Measurements from ENCODE around the gene ARFGAP2.
A peak's percentile ranks its signal among the peaks of the same experiment; 100 is the strongest.

The ARFGAP2 gene

GRCh38 chr11:47186700-47187695, 10.3 kb upstream of the ARFGAP2 start:
- DNase-seq (ENCODE audit: low read depth): no peak

DNA sequence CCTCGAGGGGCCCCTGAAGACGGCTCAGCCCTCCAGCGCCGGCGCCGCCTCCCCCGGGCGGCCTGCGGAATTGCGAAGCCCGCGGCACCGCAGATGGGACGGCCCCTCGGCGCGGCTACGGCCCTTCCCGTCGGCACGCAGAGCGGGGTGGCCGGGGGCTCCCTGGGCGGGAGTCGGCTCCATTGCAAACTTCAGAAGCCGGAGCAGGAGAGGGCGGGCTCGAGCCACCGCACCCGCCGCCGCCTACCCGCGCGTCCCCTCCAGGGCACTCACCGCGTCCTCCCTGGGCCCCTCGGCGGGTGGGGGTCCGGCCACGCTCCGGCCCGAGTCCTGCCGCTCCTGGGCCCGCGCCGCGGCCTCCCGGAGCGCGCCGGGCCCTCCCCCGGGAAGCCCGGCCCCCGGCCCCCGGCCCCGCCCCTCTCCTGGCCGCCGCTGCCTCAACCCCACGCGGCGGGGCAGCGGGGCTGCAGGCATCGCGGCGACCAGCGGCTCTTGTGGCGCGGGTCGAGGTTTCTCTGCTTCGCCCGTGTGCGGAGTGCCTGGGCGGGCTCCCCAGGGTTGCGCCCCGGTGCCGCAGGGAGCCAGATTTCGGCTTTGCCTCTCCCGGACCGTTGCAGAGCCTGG, 9.5 kb upstream of the ARFGAP2 start, which contains the start of gene PACSIN3:
Gene PACSIN3, minus strand, starts transcription at position 359 of the 624 bp plus-strand sequence. CDS start 3,707 bp downstream, outside the sequence.
- DNase-seq (ENCODE audit: low read depth): no peak

- no peak for DNase-seq (ENCODE audit: low read depth)
Observed at GRCh38 chr11:47185305-47186075, 8.8 kb upstream of the ARFGAP2 start.

DNA sequence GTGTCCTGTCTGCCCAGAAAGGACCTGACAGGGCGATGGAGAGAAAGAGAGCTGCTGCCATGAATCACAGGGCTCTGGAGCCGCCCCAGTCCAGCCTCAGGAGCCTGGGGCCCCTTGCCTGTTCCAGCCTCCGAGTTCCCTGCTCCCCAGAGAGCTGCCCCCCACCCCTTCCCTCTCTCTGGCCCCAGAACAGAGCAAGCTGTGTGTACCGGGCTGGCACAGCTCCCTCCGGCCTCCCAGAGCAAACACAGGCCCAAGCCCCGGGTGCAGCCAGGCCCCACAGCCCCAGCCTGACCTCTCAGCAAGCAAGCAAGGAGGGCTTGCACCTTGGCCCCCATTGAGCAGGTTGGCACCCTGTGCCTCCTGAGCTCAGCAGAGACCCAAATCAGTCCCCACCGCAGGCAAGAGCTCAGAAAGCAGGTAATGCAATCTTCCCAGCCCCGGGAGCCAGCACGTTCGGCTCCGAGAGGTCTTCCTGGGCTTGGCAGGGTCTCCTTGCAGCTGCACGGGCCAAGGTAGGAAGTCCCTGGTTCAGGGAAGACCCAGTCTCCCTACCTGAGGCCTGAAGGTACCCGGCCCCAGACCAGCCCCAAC, 8.1 kb upstream of the ARFGAP2 start:
- DNase-seq (ENCODE audit: low read depth): no peak

GRCh38 chr11:47183969-47184368, 7.3 kb upstream of the ARFGAP2 start:
- DNase-seq (ENCODE audit: low read depth): no peak

DNA sequence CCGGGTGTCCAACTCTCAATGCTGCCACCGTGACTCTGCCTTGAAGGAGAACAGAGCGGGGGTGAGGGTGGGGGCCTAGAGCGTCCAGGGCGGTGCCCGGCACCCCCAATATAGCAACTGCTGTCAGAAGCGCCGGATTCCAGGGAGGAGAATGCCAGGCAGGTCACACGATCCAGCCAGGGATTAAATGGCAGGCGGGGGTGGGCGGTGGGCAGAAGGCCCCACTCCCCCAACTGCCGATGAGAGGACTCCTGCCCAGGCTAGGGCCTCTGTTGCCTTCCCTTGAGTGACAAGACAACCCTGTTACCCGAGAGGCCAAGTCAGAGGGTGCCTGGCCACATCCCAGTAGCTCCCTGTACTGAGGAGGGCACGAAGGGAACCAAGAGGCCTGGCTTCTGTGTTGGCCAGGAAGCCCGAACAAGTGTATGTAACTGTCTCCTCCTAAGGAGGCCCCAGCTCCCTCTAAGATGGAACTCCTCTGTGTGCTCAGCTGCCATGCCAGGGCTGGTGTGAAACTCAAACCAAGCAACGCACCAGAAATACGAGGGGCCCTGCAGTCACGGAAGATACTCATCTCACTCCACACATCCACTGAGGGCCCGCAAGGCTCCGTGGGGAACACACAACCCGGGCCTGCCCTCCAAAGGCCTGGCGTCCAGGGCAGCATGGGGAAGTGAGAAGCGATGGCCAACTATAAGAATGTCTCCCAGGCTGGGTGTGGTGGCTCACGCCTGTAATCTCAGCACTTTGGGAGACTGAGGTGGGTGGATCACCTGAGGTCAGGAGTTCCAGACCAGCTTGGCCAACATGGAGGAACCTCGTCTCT, 6.6 kb upstream of the ARFGAP2 start:
- no peak for DNase-seq (ENCODE audit: low read depth)

- DNase-seq (ENCODE audit: low read depth): no peak
Observed at GRCh38 chr11:47182380-47182779, 5.7 kb upstream of the ARFGAP2 start.

DNA sequence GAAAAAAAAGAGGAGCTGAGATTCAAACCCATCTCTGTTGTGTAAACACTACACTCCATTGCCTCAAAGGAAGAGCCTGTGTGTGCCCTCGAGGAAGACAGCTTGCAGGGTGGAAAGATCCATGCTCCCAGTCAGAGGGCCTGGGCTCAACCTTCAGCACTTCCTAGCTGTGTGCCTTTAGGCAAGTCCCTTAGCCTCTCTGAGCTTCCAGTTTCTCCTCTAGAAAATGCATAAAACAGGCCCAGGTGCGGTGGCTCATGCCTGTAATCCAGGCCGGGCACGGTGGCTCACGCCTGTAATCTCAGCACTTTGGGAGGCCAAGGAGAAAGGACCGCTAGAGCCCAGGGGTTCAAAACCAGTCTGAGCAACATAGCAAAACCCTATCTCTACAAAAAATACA, 4.6 kb upstream of the ARFGAP2 start:
- no peak for DNase-seq (ENCODE audit: low read depth)

- no peak for DNase-seq (ENCODE audit: low read depth)
Observed at GRCh38 chr11:47180006-47180787, 3.5 kb upstream of the ARFGAP2 start.

DNA sequence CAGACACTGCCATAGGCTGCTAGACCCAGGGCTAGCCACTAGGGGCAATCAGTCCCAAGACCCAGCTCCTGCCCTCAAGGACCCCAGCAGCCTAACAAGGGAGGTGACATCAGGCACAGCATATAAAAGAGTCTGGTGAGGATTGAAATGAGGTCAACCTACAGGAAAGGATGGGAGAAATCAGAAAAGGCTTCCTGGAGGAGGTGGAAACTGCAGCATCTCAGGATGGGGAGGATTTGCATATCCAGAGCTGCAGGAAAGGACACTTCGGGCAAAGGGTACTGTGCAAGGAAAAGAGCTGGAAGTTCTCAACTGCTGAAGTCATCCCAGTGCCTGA, 2.9 kb upstream of the ARFGAP2 start:
- no peak for DNase-seq (ENCODE audit: low read depth)

DNA sequence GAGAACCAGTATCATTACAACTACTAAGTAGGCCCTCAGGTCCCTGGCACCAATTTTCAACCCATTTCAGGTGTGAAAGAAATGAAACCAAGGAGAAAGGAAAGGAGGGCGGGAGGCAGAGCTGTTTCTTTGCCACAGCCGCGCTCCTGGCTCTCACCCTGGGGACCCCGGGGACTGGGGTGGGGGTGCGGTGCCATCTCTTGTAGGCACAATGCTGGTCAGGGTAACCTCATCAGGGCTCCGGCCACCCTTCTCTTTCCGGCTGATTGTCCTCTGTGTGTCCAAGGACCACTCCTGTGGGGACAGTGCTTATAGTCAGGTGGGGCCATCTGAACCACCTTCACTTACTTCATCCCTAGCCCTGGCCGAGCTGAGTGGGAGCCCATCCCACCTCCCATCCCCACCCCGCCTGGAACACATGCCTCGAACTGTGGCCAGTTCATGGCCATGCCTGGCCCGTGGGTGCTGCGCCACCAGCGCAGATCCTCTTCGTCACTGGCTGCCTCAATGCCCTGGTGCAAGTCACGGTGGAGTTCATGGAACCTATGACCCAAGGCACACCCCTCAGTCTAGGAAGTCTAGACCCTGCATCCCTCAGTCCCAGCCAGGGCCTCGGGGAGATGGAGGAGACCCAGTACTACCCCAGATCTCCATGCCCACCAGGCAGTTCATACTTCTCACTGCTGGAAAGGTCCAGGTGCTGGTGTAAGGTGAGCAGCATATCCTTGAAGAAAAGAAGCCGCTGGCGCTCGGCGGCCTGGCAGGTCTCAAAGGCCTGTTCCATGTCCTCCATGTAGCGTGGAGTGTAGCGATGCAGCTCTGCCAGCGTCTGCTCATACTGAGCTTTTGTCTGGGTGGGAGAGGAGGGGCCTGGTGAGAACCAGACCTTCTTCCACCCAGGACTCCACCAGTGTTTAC, 2.3 kb upstream of the ARFGAP2 start:
- DNase-seq (ENCODE audit: low read depth): no peak

DNA sequence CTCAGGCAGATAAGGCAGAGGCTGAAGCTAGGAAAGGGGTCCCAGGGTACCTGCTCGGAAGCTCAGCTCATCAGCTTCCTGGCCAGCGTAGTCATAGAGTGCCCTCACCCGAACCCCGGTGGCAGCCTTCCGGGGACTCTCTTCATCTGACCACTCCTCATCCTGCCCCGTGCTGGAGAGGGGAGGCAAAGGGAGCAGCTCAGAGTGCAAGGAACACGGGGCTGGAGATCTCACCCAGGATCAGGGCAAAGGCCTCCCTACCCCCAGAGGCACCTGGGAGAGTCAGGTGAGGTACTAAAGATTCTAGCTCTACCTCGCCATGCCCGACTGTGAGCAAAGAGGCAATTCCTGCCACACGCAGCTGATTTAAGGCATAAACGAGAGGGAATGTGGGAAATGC, 1.6 kb upstream of the ARFGAP2 start:
- DNase-seq (ENCODE audit: low read depth): no peak

GRCh38 chr11:47177846-47178245, 1.2 kb upstream of the ARFGAP2 start:
- no peak for DNase-seq (ENCODE audit: low read depth)

DNA sequence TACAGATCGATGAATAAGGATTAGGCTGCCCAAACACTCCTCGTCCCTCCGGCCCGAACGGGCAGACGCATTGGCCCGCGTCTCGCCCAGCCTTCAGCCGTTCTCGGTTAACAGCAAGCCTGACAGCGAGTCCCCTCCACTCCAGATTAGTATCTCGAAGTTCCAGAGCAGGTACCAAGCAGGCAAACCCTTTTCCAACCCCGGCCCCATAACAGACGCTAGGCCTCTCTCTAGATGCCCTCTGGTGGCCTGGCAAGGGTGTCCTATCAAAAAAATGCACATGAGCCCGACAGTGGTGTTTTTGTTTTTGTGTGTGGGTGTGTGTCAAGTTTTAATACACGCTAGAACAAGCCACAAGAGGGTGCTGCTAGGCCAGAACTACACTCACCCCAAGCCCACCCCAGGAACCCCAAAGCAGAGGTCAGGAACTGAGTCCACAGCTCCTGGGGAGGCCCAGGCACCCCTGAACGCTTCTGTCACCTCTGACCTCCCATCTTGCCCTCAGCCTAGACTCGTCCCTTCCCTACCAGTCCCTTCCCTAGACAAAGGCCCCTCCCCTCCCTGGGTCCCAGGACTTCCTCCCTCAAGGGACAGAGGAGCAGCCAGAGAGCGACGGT, 658 bp upstream of the ARFGAP2 start:
- DNase-seq (ENCODE audit: low read depth): peak; percentile 65

DNA sequence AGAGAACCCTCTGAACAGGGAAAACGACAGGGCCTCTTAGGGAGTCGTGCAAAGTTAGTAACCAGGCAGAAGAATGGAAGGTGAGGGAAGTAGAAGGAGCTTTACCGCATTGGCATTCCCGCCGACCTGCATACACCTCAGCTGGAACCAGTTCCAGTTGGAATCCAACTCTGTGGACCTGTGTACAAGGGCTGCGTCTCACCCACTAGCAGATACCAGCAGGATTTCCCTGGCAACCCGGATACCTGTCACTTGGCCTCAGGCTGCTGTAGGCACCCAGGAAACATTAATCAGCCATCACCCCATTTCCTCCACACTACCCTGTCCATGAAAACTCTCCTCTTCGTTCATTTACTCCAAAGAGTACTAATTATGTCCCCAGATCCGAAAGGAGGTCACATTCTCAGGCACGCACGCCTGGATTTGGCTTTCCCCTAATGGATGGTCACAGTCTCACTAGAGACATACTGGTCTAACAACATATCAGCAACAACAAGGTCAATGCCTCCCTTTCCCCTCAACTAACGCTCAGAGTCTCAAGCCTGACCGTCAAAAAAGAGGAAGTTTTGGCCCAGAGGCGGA, 842 bp downstream of the ARFGAP2 start:
- DNase-seq (ENCODE audit: low read depth): no peak

GRCh38 chr11:47172740-47173336, 3.8 kb downstream of the ARFGAP2 start:
- no peak for DNase-seq (ENCODE audit: low read depth)

DNA sequence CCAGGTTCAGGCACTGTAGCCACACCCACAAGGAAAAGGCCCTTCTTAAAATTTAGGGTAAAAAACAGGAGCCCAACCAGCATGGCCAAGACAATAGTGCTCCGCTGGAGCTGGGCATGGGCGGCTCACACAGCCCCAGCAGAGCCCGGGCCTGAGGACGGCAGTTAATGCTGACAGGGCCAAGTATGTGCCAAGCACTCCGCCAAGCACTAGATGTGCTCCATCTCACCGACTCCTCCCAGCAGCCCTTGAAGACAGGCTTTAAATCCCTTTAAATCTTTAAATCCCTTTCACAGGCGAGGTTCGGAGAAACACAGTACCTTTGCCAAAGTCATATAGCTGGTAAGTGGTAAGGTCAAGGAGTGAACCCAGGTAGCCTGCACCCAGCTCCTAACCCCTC, 4.8 kb downstream of the ARFGAP2 start:
- no peak for DNase-seq (ENCODE audit: low read depth)
